IPS-NIHi7 (cell line): Measurements from ENCODE around the gene KCNK3.
"Not testable (repeated sequence)": the region's sequence is repeated elsewhere in the genome, so short reads cannot be mapped to it uniquely, and the experiment has no call there.

ENCODE experiments used
- DNase-seq: peaks from one replicate; pipeline ENCODE4 v3.0.0; 2012; ENCODE audit warnings: mixed read lengths; ENCODE audit errors: extremely low spot score

Gene KCNK3

GRCh38 chr2:26756337-26756736 lies 63.8 kb downstream of the KCNK3 start:
- no peak for DNase-seq

DNA sequence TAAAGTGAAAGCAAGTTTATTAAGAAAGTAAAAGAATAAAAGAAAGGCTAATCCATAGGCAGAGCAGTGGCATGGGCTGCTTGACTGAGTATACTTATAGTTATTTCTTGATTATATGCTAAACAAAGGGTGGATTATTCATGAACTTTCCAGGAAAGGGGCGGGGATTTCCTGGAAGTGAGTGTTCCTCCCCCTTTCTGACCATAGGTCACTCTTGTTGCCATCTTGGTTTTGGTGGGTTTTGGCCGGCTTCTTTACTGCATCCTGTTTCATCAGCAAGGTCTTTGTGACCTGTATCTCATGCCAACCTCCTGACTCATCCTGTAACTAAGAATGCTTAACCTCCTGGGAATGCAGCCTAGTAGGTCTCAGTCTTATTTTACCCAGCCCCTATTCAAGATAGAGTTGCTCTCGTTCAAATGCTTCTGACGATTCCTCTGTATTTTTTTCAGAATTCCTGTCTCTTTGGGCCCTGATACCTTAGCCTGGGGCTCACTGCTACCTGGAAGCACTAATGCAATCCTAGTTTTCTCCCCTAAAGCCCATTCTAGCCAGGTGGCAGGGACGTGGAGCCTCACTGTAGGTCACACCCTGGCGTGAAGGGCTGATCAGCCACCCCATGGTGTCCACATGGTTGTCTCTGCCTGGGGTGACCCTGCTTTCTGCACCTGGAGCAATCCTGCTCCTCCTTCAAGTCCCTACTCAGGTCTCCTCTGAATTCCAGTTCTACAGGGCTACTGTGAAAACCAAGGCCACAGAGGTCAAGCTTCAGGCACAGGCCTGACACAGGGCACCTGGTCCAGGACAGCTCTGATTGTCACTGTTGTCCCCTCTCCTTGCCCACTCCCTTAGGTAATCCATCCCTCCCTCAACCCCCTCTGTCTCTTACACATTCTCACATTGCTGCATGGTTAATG lies 65.6 kb downstream of the KCNK3 start:
- DNase-seq = no peak

GRCh38 chr2:26758790-26759321 lies 66.3 kb downstream of the KCNK3 start:
- DNase-seq = no peak

DNA sequence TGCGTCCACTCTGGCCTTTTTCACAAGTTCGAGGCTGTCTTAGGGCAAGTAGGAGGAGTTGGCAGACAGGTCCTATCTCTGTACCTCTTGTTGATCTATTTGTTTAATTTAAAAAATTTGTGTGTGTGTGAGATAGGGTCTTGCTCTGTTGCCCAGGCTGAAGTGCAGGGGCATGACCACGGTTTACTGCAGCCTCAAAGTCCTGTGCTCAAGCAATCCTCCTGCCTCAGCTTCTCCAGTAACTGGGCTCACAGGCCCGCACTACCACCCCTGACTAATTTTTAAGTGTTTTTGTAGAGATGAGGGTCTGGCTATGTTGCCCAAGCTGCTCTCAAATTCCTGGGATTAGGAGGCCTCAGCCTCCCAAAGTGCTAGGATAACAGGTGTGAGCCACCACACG lies 67.3 kb downstream of the KCNK3 start:
- no peak for DNase-seq

DNA sequence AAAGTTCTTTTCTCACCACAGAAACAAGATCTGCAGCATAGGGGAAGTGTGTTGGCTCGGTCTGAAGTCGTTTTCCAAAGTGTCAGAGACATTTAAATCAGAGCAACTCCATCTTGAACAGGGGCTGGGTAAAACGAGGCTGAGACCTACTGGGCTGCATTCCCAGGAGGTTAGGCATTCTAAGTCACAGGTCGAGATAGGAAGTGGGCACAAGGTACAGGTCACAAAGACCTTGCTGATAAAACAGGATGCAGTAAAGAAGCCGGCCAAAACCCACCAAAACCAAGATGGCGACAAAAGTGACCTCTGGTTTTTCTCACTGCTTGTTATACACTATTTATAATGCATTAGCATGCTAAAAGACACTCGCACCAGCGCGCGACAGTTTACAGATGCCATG lies 68.5 kb downstream of the KCNK3 start:
- DNase-seq = not testable (repeated sequence)

DNA sequence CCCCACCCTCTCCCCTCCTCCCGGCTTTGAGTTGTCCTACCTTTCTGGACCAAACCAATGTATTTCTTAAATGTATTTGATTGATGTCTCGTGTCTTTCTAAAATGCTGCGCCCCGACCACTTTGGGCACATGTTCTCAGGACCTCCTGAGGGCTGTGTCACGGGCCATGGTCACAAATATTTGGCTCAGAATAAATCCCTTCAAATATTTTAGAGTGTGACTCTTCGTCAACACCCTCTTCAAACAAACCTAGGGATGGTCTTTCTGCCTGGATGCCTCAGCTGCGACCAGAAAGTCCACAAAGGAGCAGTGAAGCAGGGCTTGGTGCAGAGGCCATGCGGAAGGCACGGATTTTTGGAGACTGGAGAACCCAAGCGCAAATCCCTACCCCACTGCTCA lies 70.5 kb downstream of the KCNK3 start:
- DNase-seq = no peak

- peak; percentile 88 for DNase-seq
Measured at GRCh38 chr2:26764078-26764887, 71.8 kb downstream of the KCNK3 start, which contains the start of gene SLC35F6. TSS of gene SLC35F6 (plus strand) at chr2:26764284. CDS start at chr2:26764350, 66 bp downstream.

DNA sequence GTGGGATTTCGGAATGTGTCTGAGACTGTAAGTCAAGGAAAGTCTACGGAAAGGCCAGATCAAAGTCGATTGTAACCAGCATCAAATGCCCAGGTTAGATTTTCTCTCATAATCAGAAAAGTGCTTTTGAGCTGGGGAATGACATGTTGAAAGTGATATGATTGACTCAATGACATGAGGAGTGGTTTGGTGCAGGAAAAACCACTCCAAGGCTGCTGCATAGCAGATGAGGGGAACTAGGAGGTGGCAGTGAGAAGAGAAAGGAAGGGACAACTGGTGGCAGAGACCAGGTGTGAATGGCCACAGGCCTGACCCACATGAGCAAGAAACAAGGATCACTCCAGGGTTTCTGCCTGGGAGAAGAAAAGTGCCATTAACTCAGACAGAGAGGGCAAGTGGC lies 72.4 kb downstream of the KCNK3 start:
- DNase-seq = no peak

- no peak for DNase-seq
Measured at GRCh38 chr2:26765475-26766200, 73.1 kb downstream of the KCNK3 start.

- DNase-seq = no peak
Measured at GRCh38 chr2:26767129-26767528, 74.6 kb downstream of the KCNK3 start.

DNA sequence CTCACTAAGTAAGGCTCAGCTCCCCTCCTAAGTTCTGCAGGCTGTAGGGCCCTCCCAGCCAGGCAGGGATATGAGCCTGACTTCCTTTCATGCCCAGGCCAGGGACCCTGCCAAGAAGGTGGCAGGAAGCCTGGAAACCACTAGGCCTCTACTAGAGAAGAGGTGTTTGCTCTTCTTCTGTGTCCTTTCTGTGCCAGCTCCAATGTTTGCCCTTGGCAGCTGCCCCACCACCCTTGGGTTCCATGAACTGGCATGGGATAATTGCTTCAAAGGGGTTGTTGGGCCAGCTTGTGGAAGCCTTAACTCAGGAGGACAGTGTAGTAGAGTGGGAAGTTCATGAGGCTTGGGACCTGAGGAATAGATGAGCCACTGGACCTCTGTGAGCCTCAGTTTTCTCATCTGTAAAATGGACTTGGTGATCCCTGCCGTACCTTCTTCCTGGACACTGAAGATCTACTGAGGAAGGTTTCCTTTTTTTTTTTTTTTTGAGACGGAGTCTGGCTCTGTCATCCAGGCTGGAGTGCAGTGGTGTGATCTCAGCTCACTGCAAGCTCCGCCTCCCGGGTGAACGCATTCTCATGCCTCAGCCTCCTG lies 75.5 kb downstream of the KCNK3 start:
- DNase-seq = no peak

DNA sequence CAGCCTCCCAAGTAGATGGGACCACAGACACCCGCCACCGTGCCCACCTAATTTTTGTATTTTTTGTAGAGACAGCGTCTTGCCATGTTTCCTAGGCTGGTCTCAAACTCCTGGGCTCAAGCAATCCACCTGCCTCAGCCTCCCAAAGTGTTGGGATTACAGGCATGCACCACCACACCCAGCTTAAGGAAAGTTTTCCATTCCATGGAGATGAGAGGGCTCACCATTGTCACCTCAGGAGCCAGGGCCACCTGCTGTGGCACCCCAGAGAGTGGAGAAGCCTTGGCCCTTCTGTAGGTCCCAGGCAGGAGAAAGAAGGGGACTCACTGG lies 76.2 kb downstream of the KCNK3 start:
- no peak for DNase-seq

- DNase-seq = no peak
Measured at GRCh38 chr2:26769089-26769761, 76.7 kb downstream of the KCNK3 start.

DNA sequence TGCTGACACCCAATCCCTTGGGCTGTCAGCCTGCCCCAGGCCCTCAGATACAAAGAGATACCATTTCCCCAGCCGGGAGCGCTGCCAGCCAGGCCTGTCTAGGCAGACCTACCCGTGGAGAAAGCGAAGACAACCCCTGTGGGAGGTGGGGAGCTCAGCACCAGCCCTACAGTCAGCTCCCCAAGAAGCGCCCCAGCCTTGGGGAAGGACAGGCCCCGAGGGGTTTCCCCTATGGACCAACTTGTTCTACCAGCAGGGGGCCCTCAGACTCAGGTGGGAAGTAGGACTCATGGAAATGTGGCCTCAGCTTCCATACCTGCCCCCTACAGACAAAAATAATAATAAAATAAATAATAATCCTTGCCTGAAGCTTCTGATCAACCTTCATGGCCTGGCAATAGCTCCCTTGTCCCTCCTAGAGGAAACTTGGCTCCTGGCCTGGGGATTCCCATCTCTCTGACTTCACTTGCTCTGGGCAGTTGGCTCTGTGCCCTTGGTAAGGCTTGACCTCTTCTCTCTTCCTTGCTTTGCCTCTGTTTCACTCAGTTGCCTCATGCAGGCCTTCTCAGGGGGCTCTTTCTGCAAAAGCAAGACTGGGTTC lies 78.6 kb downstream of the KCNK3 start:
- no peak for DNase-seq

DNA sequence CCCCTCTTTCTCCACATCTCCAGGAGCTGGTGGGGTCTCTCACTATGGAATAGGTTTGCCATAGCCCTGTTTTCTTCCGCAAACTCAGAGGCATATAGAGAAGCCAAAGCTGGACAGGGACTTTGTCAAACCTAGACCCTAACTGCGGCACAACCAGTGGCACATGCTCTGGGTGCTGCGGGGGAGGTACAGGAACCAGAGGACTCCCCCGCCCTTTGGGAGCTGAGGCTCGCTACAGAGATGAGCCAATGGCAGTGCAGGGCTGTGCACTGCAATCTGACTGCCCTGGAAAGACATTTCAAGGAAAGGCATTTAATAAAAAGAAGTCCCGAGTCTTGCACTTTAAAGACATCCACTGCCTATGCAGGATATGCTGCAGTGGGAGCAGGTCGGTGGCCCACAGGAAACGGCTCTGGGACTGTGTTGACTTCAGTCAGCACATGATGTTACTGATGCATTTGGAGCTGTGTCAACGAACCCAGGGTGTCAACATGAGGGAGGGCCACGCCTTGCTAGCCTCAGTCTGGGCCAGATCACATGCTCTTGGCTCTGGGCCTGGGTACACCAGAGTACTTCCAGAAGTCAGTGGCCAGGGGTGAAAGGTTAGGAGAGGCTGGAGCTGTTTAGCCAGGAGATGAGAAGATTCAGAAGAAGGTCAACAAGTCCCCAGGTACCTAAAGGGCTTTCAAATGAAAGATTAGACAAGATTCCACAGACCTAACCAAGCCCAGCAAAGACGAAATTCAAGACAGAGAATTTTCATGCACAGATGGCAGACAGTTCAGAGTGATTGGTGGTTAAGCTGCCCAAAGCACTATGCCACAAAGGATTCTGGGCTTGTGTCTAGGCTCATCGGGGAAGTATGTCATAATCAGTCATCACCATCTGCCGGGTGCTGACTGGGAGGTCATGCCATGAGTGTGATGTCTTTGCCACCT lies 79.8 kb downstream of the KCNK3 start:
- no peak for DNase-seq

- DNase-seq = no peak
Measured at GRCh38 chr2:26776195-26776800, 83.8 kb downstream of the KCNK3 start.

GRCh38 chr2:26778098-26778497 lies 85.6 kb downstream of the KCNK3 start:
- DNase-seq = no peak

DNA sequence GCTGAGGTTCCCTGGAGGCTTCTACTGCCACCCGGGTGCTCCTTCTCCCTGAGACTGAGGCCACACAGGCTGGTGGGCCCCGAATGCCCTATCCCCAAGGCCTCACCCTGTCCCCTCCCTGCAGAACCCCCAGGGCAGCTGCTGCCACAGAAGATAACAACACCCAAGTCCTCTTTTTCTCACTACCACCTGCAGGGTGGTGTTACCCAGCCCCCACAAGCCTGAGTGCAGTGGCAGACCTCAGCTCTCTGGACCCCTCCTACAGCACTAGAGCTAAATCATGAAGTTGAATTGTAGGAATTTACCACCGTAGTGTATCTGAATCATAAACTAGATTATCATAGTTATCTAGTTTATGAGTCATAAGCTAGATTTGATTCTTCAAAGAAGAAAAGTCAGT lies 86.0 kb downstream of the KCNK3 start:
- no peak for DNase-seq

GRCh38 chr2:26780203-26780760 lies 87.8 kb downstream of the KCNK3 start:
- DNase-seq = no peak
